ENCODE results near the gene NUDT8. TPM values are rescaled to one million over a fixed set of nuclear protein-coding genes. Genes with fewer than 3 reads are reported as not detected.

NUDT8 gene
- total and polyA plus RNA-seq, 9 of the 15 experiments (the other 6 are each of a cell fraction or from before 2014, with no cell fraction given): 0.23 to 27.8 (median 5.0) TPM

DNA sequence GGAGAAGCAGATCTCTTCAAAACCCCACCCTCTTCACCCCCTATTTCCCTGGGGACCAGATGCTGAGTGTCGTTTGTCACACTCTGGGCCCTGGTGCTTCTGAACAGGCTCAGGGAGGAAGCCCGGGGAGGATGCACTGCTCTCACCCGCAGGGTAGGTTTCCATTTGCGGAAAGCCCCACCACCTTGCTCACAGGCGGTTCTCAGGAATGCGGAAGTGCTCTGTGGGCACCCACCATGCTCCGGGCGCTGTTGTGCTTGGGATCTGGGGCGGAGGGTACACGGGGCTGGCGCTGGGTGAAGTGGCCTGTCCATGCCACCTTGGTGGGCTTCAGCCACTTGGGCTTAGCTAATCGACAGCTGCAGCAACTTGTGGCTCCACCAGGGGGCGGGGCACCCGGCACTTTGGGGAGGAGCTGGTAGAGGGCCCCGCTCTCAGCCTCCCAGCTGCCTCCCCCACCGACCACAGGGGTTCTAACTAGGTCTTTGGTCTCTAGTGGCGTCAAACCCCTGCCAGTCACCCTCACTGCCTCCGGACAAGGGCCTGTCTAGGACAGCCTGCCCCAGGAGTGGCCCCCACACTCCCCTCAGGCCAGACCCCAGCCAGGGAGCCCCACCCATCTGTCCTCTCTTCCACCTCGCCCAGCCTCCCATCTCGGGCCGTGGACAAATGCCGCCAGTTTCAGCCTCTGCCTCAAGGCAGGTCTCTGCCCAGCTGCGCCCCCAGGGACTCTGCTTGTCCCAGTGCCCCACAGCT lies 15.6 kb downstream of the NUDT8 start (continued):
- TF ChIP-seq, protein P1, sequence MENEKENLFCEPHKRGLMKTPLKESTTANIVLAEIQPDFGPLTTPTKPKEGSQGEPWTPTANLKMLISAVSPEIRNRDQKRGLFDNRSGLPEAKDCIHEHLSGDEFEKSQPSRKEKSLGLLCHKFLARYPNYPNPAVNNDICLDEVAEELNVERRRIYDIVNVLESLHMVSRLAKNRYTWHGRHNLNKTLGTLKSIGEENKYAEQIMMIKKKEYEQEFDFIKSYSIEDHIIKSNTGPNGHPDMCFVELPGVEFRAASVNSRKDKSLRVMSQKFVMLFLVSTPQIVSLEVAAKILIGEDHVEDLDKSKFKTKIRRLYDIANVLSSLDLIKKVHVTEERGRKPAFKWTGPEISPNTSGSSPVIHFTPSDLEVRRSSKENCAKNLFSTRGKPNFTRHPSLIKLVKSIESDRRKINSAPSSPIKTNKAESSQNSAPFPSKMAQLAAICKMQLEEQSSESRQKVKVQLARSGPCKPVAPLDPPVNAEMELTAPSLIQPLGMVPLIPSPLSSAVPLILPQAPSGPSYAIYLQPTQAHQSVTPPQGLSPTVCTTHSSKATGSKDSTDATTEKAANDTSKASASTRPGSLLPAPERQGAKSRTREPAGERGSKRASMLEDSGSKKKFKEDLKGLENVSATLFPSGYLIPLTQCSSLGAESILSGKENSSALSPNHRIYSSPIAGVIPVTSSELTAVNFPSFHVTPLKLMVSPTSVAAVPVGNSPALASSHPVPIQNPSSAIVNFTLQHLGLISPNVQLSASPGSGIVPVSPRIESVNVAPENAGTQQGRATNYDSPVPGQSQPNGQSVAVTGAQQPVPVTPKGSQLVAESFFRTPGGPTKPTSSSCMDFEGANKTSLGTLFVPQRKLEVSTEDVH (IDR thresholded peaks at IDR 0.05; ENCODE audit: low read depth, partially characterized antibody): no peak
- no peak for TF ChIP-seq RCOR1 (IDR thresholded peaks at IDR 0.05; ENCODE audit: borderline replicate concordance in 1 of 2, low read depth in 2 of 2, low read length in 2 of 2)
- TF ChIP-seq PHF20 (IDR thresholded peaks at IDR 0.05; ENCODE audit: partially characterized antibody): peak; percentile 39
- TF ChIP-seq, protein P2, sequence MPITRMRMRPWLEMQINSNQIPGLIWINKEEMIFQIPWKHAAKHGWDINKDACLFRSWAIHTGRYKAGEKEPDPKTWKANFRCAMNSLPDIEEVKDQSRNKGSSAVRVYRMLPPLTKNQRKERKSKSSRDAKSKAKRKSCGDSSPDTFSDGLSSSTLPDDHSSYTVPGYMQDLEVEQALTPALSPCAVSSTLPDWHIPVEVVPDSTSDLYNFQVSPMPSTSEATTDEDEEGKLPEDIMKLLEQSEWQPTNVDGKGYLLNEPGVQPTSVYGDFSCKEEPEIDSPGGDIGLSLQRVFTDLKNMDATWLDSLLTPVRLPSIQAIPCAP (CRISPR knock-in tag; IDR thresholded peaks at IDR 0.05; ENCODE audit: borderline replicate concordance): no peak
- TF ChIP-seq, protein P3, sequence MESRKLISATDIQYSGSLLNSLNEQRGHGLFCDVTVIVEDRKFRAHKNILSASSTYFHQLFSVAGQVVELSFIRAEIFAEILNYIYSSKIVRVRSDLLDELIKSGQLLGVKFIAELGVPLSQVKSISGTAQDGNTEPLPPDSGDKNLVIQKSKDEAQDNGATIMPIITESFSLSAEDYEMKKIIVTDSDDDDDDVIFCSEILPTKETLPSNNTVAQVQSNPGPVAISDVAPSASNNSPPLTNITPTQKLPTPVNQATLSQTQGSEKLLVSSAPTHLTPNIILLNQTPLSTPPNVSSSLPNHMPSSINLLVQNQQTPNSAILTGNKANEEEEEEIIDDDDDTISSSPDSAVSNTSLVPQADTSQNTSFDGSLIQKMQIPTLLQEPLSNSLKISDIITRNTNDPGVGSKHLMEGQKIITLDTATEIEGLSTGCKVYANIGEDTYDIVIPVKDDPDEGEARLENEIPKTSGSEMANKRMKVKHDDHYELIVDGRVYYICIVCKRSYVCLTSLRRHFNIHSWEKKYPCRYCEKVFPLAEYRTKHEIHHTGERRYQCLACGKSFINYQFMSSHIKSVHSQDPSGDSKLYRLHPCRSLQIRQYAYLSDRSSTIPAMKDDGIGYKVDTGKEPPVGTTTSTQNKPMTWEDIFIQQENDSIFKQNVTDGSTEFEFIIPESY (CRISPR knock-in tag; IDR thresholded peaks at IDR 0.05): peak; percentile 58
- TF ChIP-seq CBFA2T3 (IDR thresholded peaks at IDR 0.05): no peak
- no peak for TF ChIP-seq SNIP1 (IDR thresholded peaks at IDR 0.05; ENCODE audit: low read depth)
- TF ChIP-seq ASH1L (IDR thresholded peaks at IDR 0.05; ENCODE audit: borderline replicate concordance, low read depth, partially characterized antibody): no peak
- TF ChIP-seq, protein P4, sequence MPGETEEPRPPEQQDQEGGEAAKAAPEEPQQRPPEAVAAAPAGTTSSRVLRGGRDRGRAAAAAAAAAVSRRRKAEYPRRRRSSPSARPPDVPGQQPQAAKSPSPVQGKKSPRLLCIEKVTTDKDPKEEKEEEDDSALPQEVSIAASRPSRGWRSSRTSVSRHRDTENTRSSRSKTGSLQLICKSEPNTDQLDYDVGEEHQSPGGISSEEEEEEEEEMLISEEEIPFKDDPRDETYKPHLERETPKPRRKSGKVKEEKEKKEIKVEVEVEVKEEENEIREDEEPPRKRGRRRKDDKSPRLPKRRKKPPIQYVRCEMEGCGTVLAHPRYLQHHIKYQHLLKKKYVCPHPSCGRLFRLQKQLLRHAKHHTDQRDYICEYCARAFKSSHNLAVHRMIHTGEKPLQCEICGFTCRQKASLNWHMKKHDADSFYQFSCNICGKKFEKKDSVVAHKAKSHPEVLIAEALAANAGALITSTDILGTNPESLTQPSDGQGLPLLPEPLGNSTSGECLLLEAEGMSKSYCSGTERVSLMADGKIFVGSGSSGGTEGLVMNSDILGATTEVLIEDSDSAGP (CRISPR knock-in tag; IDR thresholded peaks at IDR 0.05): no peak
- TF ChIP-seq HNRNPK (IDR thresholded peaks at IDR 0.05; ENCODE audit: low read depth, low read length, poor library complexity, severe bottlenecking): no peak
- TF ChIP-seq PPARD (CRISPR knock-in tag; IDR thresholded peaks at IDR 0.05): no peak
- TF ChIP-seq RBM14 (IDR thresholded peaks at IDR 0.05; ENCODE audit: borderline replicate concordance, insufficient read depth, low read depth, low read length): no peak
- no peak; the same call in 1 of the 2 replicates for TF ChIP-seq PHF8 (IDR thresholded peaks at IDR 0.05; ENCODE audit: borderline replicate concordance, low read length)
- TF ChIP-seq ZNF444 (CRISPR knock-in tag; IDR thresholded peaks at IDR 0.05): no peak
- TF ChIP-seq POLR2G (IDR thresholded peaks at IDR 0.05; ENCODE audit: low read depth, low read length): peak; percentile 75
- no peak for TF ChIP-seq TEAD2 (tag; IDR thresholded peaks at IDR 0.05)
- TF ChIP-seq, protein P5, sequence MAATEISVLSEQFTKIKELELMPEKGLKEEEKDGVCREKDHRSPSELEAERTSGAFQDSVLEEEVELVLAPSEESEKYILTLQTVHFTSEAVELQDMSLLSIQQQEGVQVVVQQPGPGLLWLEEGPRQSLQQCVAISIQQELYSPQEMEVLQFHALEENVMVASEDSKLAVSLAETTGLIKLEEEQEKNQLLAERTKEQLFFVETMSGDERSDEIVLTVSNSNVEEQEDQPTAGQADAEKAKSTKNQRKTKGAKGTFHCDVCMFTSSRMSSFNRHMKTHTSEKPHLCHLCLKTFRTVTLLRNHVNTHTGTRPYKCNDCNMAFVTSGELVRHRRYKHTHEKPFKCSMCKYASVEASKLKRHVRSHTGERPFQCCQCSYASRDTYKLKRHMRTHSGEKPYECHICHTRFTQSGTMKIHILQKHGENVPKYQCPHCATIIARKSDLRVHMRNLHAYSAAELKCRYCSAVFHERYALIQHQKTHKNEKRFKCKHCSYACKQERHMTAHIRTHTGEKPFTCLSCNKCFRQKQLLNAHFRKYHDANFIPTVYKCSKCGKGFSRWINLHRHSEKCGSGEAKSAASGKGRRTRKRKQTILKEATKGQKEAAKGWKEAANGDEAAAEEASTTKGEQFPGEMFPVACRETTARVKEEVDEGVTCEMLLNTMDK (IDR thresholded peaks at IDR 0.05; ENCODE audit: borderline replicate concordance, insufficient read depth, low read depth, low read length, poor library complexity, severe bottlenecking): peak; percentile 82

All from K562 (cell line).